SK-N-SH (cell line): ENCODE results near the gene DYRK1A. TPM values are rescaled to one million over a fixed set of nuclear protein-coding genes. Genes with fewer than 3 reads are reported as not detected.

Experiments used
- CTCF ChIA-PET: fragments of 300-600, 350-600 bp; formaldehyde crosslinking; extraction: SDS; loops from one replicate; lab custom pipeline; 2021; lab: Yijun Ruan, JAX
- POLR2A ChIA-PET: fragments of 350-600 bp; sonication (Branson Sonifier 250); formaldehyde crosslinking; extraction: SDS; loops from one replicate; lab custom pipeline; 2020; ENCODE audit warnings: antibody characterized with exemption, inconsistent platforms; lab: Yijun Ruan, JAX
- DNase-seq: peaks from one replicate; pipeline ENCODE4 v3.0.0; 2012
- H2AFZ ChIP-seq: fragments of 200-600 bp; sonication (generic); 2 replicates; pipeline ENCODE4 v1.8.1; 2016; ENCODE audit warnings: antibody characterized with exemption, mild to moderate bottlenecking, low read depth
- H3F3A ChIP-seq: fragments of 200-600 bp; sonication (generic); replicated peaks from 2 replicates; pipeline ENCODE3; 2016; ENCODE audit warnings: antibody characterized with exemption, mild to moderate bottlenecking; ENCODE audit not compliant: insufficient read depth
- H3K27ac ChIP-seq, 2 experiments: fragments of 200-500 bp in 1 of 2; fragments of 200-600 bp in 1 of 2; sonication (Bioruptor generic) in 1 of 2; sonication (generic), shearing (Covaris generic) in 1 of 2; 2 replicates each; pipeline versions ENCODE4 v1.5.1 to v1.6.1; 2014 to 2016; ENCODE audit warnings: low read depth in 2 of 2, inconsistent platforms in 1 of 2, low read length in 1 of 2, mild to moderate bottlenecking in 1 of 2, mixed read lengths in 1 of 2
- H3K27me3 ChIP-seq: fragments of 200-600 bp; sonication (generic), shearing (Covaris generic); 2 replicates; pipeline ENCODE4 v1.6.1; 2016; ENCODE audit warnings: mixed run types; ENCODE audit not compliant: insufficient read depth
- H3K36me3 ChIP-seq, 2 experiments: fragments of 200-500 bp in 1 of 2; fragments of 200-600 bp in 1 of 2; sonication (Bioruptor generic) in 1 of 2; sonication (generic) in 1 of 2; replicated peaks in 1 of 2; 2 replicates each; pipeline versions ENCODE3 to v1.5.1; 2014 to 2016; ENCODE audit warnings: low read length in 1 of 2, mild to moderate bottlenecking in 1 of 2; ENCODE audit not compliant: insufficient read depth in 2 of 2, control insufficient read depth in 1 of 2
- H3K4me1 ChIP-seq, 2 experiments: fragments of 200-500 bp in 1 of 2; fragments of 200-600 bp in 1 of 2; sonication (Bioruptor generic) in 1 of 2; sonication (generic), shearing (Covaris generic) in 1 of 2; 2 replicates each; pipeline versions ENCODE4 v1.5.1 to v1.6.1; 2014 to 2016; ENCODE audit warnings: low read depth in 1 of 2, low read length in 1 of 2, mixed run types in 1 of 2; ENCODE audit not compliant: insufficient read depth in 2 of 2, control insufficient read depth in 1 of 2
- H3K4me2 ChIP-seq: fragments of 200-600 bp; sonication (generic), shearing (Covaris generic); 2 replicates; pipeline ENCODE4 v1.6.1; 2017; ENCODE audit warnings: mixed run types
- H3K4me3 ChIP-seq, 2 experiments: fragments of 200-500 bp in 1 of 2; fragments of 200-600 bp in 1 of 2; sonication (Bioruptor generic) in 1 of 2; sonication (generic), shearing (Covaris generic) in 1 of 2; 2 replicates each; pipeline versions ENCODE4 v1.5.1 to v1.8.1; 2014 to 2016; ENCODE audit warnings: low read depth in 2 of 2, inconsistent platforms in 1 of 2, low read length in 1 of 2, mild to moderate bottlenecking in 1 of 2, mixed read lengths in 1 of 2, moderate library complexity in 1 of 2
- H3K79me2 ChIP-seq: fragments of 200-600 bp; sonication (generic); 2 replicates; pipeline ENCODE4 v1.8.1; 2017; ENCODE audit warnings: mild to moderate bottlenecking; ENCODE audit not compliant: insufficient read depth
- H3K9ac ChIP-seq: fragments of 200-600 bp; sonication (generic); 2 replicates; pipeline ENCODE4 v1.6.1; 2017; ENCODE audit warnings: mixed run types
- H3K9me2 ChIP-seq: fragments of 200-600 bp; sonication (generic); 2 replicates; pipeline ENCODE4 v1.6.1; 2017; ENCODE audit warnings: mixed run types
- H3K9me3 ChIP-seq: fragments of 200-600 bp; sonication (generic); 2 replicates; pipeline ENCODE4 v1.6.1; 2017; ENCODE audit warnings: mixed run types, mild to moderate bottlenecking, moderate library complexity
- H4K20me1 ChIP-seq: fragments of 200-600 bp; sonication (generic); 2 replicates; pipeline ENCODE4 v1.6.1; 2017; ENCODE audit warnings: mild to moderate bottlenecking, mixed run types; ENCODE audit not compliant: insufficient read depth
- EZH2phosphoT487 ChIP-seq: fragments of 200-600 bp; sonication (generic); IDR thresholded peaks from 2 replicates; pipeline ENCODE4 v1.6.1; 2017; ENCODE audit warnings: low read depth, mixed run types, mild to moderate bottlenecking, antibody characterized with exemption, moderate library complexity, borderline replicate concordance
- JUND ChIP-seq: IDR thresholded peaks from 2 replicates; pipeline ENCODE4 v1.4.0; 2012
- MEF2A ChIP-seq: IDR thresholded peaks from 2 replicates; pipeline ENCODE4 v1.4.0; 2012; ENCODE audit warnings: low read depth, borderline replicate concordance
- NRF1 ChIP-seq: IDR thresholded peaks from 2 replicates; pipeline ENCODE4 v1.6.1; 2012; ENCODE audit warnings: low read depth, mild to moderate bottlenecking, low read length
- SMC3 ChIP-seq: IDR thresholded peaks from 2 replicates; pipeline ENCODE4 v1.6.1; 2012; ENCODE audit warnings: low read depth, low read length, improper control_type of control experiment
- TCF12 ChIP-seq: IDR thresholded peaks from 2 replicates; pipeline ENCODE4 v1.4.0; 2012
- WGBS: methylation state at CpG from one replicate; pipeline ENCODE4 v1.1.6; 2017; ENCODE audit warnings: low lambda C conversion rate; 5-methylcytosine and 5-hydroxymethylcytosine counted together
- polyA plus RNA-seq, 3 experiments: library from polyadenylated mRNA; depleted of rRNA; stranded (reverse); fragments of >200 nt; gene quantifications; 2 replicates each; pipeline ENCODE4 v1.2.3, GENCODE V29; 2012
- TF ChIP-seq, protein P1 (sequence below): IDR thresholded peaks from 2 replicates; pipeline ENCODE4 v1.4.0; 2012; ENCODE audit warnings: low read depth, borderline replicate concordance

Gene DYRK1A
- polyA plus RNA-seq, 1 of the 3 experiments (the other 2 are of a cell fraction) = 19.3 TPM

DNA sequence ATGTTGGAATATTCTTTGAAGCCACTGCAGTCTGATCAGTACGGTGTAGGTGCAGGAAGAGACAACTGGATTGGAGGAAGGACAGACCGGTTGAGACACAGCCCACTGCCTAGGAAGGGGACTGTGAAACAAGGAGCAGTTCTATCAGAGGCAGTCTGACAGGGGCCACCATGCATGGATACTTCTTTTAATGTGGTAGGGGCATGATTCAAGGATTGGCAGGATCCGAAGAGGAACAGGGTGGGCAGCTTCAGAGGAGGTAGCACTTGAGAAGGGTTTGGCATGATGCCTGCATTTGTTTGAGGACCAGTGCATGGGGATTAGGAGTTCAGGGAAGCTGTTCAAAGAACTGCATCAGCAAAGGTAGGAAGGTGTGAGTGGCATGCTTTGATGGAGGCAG, 167.9 kb downstream of the DYRK1A start (continued):
- no peak for TF ChIP-seq MEF2A
- no peak for TF ChIP-seq TCF12
- TF ChIP-seq, protein P1, sequence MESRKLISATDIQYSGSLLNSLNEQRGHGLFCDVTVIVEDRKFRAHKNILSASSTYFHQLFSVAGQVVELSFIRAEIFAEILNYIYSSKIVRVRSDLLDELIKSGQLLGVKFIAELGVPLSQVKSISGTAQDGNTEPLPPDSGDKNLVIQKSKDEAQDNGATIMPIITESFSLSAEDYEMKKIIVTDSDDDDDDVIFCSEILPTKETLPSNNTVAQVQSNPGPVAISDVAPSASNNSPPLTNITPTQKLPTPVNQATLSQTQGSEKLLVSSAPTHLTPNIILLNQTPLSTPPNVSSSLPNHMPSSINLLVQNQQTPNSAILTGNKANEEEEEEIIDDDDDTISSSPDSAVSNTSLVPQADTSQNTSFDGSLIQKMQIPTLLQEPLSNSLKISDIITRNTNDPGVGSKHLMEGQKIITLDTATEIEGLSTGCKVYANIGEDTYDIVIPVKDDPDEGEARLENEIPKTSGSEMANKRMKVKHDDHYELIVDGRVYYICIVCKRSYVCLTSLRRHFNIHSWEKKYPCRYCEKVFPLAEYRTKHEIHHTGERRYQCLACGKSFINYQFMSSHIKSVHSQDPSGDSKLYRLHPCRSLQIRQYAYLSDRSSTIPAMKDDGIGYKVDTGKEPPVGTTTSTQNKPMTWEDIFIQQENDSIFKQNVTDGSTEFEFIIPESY = no peak
- no peak for TF ChIP-seq EZH2phosphoT487

GRCh38 chr21:37535130-37535529, 168.6 kb downstream of the DYRK1A start:
- Histone ChIP-seq H3K9me3 (no peaks in the 10 kb centered on the region), H3F3A (no peaks in the 10 kb centered on the region), H3K4me3 (no peak overlapping the region), H3K4me2 (no peak overlapping the region), H3K79me2 (no peaks in the 10 kb centered on the region), H3K9ac (no peak overlapping the region), H3K36me3 (no peaks in the 10 kb centered on the region), H2AFZ (no peak overlapping the region), H3K9me2 (no peaks in the 10 kb centered on the region), H3K27ac (no peak overlapping the region), H3K4me1 (peaks cover 0 to 11% of the 10 kb centered on the region in 2 experiments; a peak in 1 of 4 replicates), H3K27me3 (no peaks in the 10 kb centered on the region), H4K20me1 (no peaks in the 10 kb centered on the region)
- no peak for DNase-seq
- POLR2A ChIA-PET = no interaction called here
- TF ChIP-seq SMC3 = no peak
- TF ChIP-seq, protein P1 = no peak
- no peak for TF ChIP-seq JUND
- no peak for TF ChIP-seq NRF1
- WGBS = 82% methylated on average over 3 of the region's 3 CpGs
- CTCF ChIA-PET = no interaction called here

- Histone ChIP-seq H3K36me3 (no peaks in the 10 kb centered on the region), H2AFZ (no peak overlapping the region), H3K4me1 (peaks cover 0 to 11% of the 10 kb centered on the region in 2 experiments; a peak in 1 of 4 replicates), H3K79me2 (no peaks in the 10 kb centered on the region), H3K4me2 (no peak overlapping the region), H3K4me3 (no peak overlapping the region), H3K9ac (no peak overlapping the region), H3F3A (peaks cover 3% of the 10 kb centered on the region)
- CTCF ChIA-PET = no interaction called here
- WGBS = 38% methylated on average over 5 of the region's 7 CpGs
- DNase-seq = no peak
- no peak for TF ChIP-seq TCF12
- TF ChIP-seq, all 33 proteins: peak for 0
- no peaks in the 10 kb centered on the region for H4K20me1 ChIP-seq
- no peak overlapping the region for H3K27ac ChIP-seq
- H3K9me3 ChIP-seq = no peaks in the 10 kb centered on the region
- no peaks in the 10 kb centered on the region for H3K27me3 ChIP-seq
- no peaks in the 10 kb centered on the region for H3K9me2 ChIP-seq
- POLR2A ChIA-PET = no interaction called here
These were observed 169.1 kb downstream of the DYRK1A start for GRCh38 chr21:37535672-37536071.
